ENCODE results near the gene USF2. TPM values are rescaled to one million over a fixed set of nuclear protein-coding genes. Genes with fewer than 3 reads are reported as not detected.
"Not testable (repeated sequence)": the region's sequence is repeated elsewhere in the genome, so short reads cannot be mapped to it uniquely, and the experiment has no call there.

The USF2 gene
- polyA plus RNA-seq, 1 donor (not counting 4 experiments of a cell fraction or from before 2014, with no cell fraction given) = 53.8 TPM

DNA sequence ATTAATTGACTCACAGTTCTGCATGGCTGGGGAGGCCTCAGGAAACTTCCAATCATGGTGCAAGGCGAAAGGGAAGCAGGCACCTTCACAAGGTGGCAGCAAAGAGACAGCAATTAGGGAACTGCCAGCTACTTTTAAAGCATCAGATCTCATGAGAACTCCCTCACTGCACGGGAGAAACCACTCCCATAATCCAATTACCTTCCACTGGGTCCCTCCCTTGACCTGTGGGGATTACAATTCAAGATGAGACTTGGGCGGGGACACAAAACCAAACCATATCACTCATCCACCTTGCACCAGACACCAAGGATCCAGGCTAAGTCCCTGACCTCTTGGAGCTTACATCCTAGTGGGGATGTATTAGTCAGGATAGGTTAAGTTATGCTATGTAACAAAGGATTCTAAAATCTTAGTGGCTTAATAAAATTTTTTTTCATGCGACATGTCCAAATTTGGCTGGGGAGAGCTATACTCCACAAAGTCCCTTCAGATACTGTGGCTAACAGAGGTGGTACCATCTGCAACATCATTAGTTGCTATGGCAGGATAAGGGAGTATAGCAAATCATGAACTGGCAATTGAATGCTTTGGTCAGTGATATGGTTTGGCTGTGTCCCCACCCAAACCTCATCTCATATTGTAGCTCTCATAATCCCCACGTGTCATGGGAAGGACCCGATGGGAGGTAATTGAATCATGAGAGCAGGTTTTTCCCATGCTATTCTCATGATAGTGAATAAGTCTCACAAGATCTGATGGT is 31.9 kb upstream of the USF2 start:
- Histone ChIP-seq H3K9ac (ENCODE audit: control insufficient read depth, extremely low read depth, insufficient read depth, low read length) (no peak overlapping the region), H3K4me3 (ENCODE audit: control insufficient read depth in 2 of 3, extremely low read depth in 1 of 3, insufficient read depth in 2 of 3, low read depth in 1 of 3, low read length in 3 of 3) (no peak overlapping the region), H3K27me3 (ENCODE audit: control insufficient read depth, extremely low read depth, insufficient read depth, low read length) (no peaks in the 10 kb centered on the region), H4K20me1 (ENCODE audit: control insufficient read depth, extremely low read depth, insufficient read depth, low read length) (no peaks in the 10 kb centered on the region), H3K27ac (ENCODE audit: control insufficient read depth, insufficient read depth, low read length) (no peak overlapping the region), H3K4me2 (ENCODE audit: control insufficient read depth, extremely low read depth, insufficient read depth, low read depth, low read length) (no peak overlapping the region), H2AFZ (ENCODE audit: control insufficient read depth, low read length) (no peak overlapping the region), H3K36me3 (ENCODE audit: control insufficient read depth in 2 of 2, extremely low read depth in 1 of 2, insufficient read depth in 2 of 2, low read length in 2 of 2) (no peaks in the 10 kb centered on the region), H3K4me1 (ENCODE audit: control insufficient read depth, extremely low read depth, insufficient read depth, low read length) (no peaks in the 10 kb centered on the region), H3K79me2 (ENCODE audit: control insufficient read depth, insufficient read depth, low read length) (no peaks in the 10 kb centered on the region), H3K9me3 (ENCODE audit: control insufficient read depth, low read depth, low read length) (no peaks in the 10 kb centered on the region), H3K9me1 (ENCODE audit: control insufficient read depth, extremely low read depth, insufficient read depth, low read length) (no peaks in the 10 kb centered on the region)
- dilution Hi-C loops (cut with MboI; ENCODE audit: extremely low pct_ligation_motif_present, low sequenced_read_pairs) = no loop called here
- DNase-seq (ENCODE audit: low read depth, low spot score) (no peak), FAIRE-seq (no peak)
- no peak for TF ChIP-seq EZH2 (IDR thresholded peaks at IDR 0.05; ENCODE audit: low read length)
- TF ChIP-seq, protein P1, sequence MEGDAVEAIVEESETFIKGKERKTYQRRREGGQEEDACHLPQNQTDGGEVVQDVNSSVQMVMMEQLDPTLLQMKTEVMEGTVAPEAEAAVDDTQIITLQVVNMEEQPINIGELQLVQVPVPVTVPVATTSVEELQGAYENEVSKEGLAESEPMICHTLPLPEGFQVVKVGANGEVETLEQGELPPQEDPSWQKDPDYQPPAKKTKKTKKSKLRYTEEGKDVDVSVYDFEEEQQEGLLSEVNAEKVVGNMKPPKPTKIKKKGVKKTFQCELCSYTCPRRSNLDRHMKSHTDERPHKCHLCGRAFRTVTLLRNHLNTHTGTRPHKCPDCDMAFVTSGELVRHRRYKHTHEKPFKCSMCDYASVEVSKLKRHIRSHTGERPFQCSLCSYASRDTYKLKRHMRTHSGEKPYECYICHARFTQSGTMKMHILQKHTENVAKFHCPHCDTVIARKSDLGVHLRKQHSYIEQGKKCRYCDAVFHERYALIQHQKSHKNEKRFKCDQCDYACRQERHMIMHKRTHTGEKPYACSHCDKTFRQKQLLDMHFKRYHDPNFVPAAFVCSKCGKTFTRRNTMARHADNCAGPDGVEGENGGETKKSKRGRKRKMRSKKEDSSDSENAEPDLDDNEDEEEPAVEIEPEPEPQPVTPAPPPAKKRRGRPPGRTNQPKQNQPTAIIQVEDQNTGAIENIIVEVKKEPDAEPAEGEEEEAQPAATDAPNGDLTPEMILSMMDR (optimal IDR thresholded peaks at IDR 0.05 in 1 of 3, IDR thresholded peaks at IDR 0.05 in 1 of 3, conservative IDR thresholded peaks at IDR 0.05 in 1 of 3; ENCODE audit: extremely low read depth in 1 of 3, insufficient read depth in 2 of 3, low read length in 3 of 3) = peak in 2 of 3 experiments; percentile 37 to 45

DNA sequence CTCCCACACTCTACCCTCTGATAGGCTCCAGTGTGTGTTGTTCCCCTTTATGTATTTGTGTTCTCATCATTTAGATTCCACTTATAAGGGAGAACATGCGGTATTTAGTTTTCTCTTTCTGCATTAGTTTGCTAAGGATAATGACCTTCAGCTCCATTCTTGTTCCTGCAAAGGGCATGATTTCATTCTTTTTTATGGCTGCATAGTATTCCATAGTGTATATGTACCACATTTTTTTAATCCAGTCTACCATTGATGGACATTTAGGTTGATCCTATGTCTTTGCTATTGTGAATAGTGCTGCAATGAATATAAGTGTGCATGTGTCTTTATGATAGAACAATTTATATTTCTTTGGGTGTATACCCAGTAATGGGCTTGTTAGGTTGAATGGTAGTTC is 29.2 kb upstream of the USF2 start:
- H3K27me3 ChIP-seq (ENCODE audit: control insufficient read depth, extremely low read depth, insufficient read depth, low read length); H3K9me3 ChIP-seq (ENCODE audit: control insufficient read depth, low read depth, low read length); H3K4me2 ChIP-seq (ENCODE audit: control insufficient read depth, extremely low read depth, insufficient read depth, low read depth, low read length); H3K9ac ChIP-seq (ENCODE audit: control insufficient read depth, extremely low read depth, insufficient read depth, low read length); H3K9me1 ChIP-seq (ENCODE audit: control insufficient read depth, extremely low read depth, insufficient read depth, low read length); H3K36me3 ChIP-seq (ENCODE audit: control insufficient read depth in 2 of 2, extremely low read depth in 1 of 2, insufficient read depth in 2 of 2, low read length in 2 of 2); H3K4me1 ChIP-seq (ENCODE audit: control insufficient read depth, extremely low read depth, insufficient read depth, low read length); H3K79me2 ChIP-seq (ENCODE audit: control insufficient read depth, insufficient read depth, low read length); H4K20me1 ChIP-seq (ENCODE audit: control insufficient read depth, extremely low read depth, insufficient read depth, low read length); H3K27ac ChIP-seq (ENCODE audit: control insufficient read depth, insufficient read depth, low read length); H3K4me3 ChIP-seq (ENCODE audit: control insufficient read depth in 2 of 3, extremely low read depth in 1 of 3, insufficient read depth in 2 of 3, low read depth in 1 of 3, low read length in 3 of 3); DNase-seq (ENCODE audit: low read depth, low spot score); H2AFZ ChIP-seq (ENCODE audit: control insufficient read depth, low read length); FAIRE-seq; dilution Hi-C loops (cut with MboI; ENCODE audit: extremely low pct_ligation_motif_present, low sequenced_read_pairs): not testable (repeated sequence)

DNA sequence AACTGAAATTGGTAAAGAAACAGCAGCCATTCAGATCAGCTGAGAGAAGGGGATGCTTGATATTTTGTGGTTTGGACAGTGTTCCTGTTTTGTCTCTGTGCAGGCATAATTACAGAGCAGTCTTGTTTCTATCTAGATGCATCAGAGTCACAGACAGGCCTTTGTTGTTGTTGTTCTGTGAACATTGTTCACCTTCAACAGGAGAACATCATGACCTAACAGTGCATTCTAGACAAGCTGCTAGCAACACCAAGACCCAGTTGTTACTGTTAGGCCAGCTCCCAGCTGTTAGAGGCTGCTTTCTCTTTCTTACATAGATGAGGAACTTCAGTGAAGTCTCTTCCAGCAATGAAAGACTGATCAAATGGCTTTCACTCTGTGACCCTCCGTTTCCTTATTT is 28.4 kb upstream of the USF2 start:
- no peak overlapping the region for H3K4me2 ChIP-seq (ENCODE audit: control insufficient read depth, extremely low read depth, insufficient read depth, low read depth, low read length)
- H3K79me2 ChIP-seq (ENCODE audit: control insufficient read depth, insufficient read depth, low read length) = no peaks in the 10 kb centered on the region
- H2AFZ ChIP-seq (ENCODE audit: control insufficient read depth, low read length) = no peak overlapping the region
- no peak overlapping the region for H3K4me3 ChIP-seq (ENCODE audit: control insufficient read depth in 2 of 3, extremely low read depth in 1 of 3, insufficient read depth in 2 of 3, low read depth in 1 of 3, low read length in 3 of 3)
- no peak overlapping the region for H3K27ac ChIP-seq (ENCODE audit: control insufficient read depth, insufficient read depth, low read length)
- no peaks in the 10 kb centered on the region for H3K9me3 ChIP-seq (ENCODE audit: control insufficient read depth, low read depth, low read length)
- DNase-seq (ENCODE audit: low read depth, low spot score) = no peak
- no peaks in the 10 kb centered on the region for H3K4me1 ChIP-seq (ENCODE audit: control insufficient read depth, extremely low read depth, insufficient read depth, low read length)
- dilution Hi-C loops (cut with MboI; ENCODE audit: extremely low pct_ligation_motif_present, low sequenced_read_pairs) = no loop called here
- H3K9ac ChIP-seq (ENCODE audit: control insufficient read depth, extremely low read depth, insufficient read depth, low read length) = no peak overlapping the region
- H3K36me3 ChIP-seq (ENCODE audit: control insufficient read depth in 2 of 2, extremely low read depth in 1 of 2, insufficient read depth in 2 of 2, low read length in 2 of 2) = no peaks in the 10 kb centered on the region
- no peaks in the 10 kb centered on the region for H3K9me1 ChIP-seq (ENCODE audit: control insufficient read depth, extremely low read depth, insufficient read depth, low read length)
- H3K27me3 ChIP-seq (ENCODE audit: control insufficient read depth, extremely low read depth, insufficient read depth, low read length) = no peaks in the 10 kb centered on the region
- no peak for TF ChIP-seq EZH2 (IDR thresholded peaks at IDR 0.05; ENCODE audit: low read length)
- H4K20me1 ChIP-seq (ENCODE audit: control insufficient read depth, extremely low read depth, insufficient read depth, low read length) = no peaks in the 10 kb centered on the region
- FAIRE-seq = no peak

Measured in keratinocyte (primary cell).